HepG2 (cell line): ENCODE data around the gene CFAP97D1. TPM values are rescaled to one million over a fixed set of nuclear protein-coding genes. Genes with fewer than 3 reads are reported as not detected.

Experiments
- ATAC-seq: fragments of 200-7000 bp; cut with Tn5 transposase; 3 replicates; pipeline ENCODE4 v1.9.1; 2020; ENCODE audit warnings: mild to moderate bottlenecking, moderate library complexity
- BruUV-seq: library from RNA; stranded (reverse); fragments of 400-500 nt; replicated peaks from 2 replicates; lab custom pipeline; 2021; lab: Mats Ljungman, UMichigan
- CTCF ChIA-PET: fragments of 300-600 bp; formaldehyde crosslinking; extraction: SDS; loops from one replicate; lab custom pipeline; 2021; ENCODE audit warnings: low total read pairs, inconsistent platforms, low intra/inter-chr PET ratio; lab: Yijun Ruan, JAX
- POLR2A ChIA-PET: fragments of 350-600 bp; sonication (Branson Sonifier 250); formaldehyde crosslinking; loops from one replicate; lab custom pipeline; 2020; ENCODE audit warnings: antibody characterized with exemption, inconsistent platforms; lab: Yijun Ruan, JAX
- DNase-seq: peaks from one replicate; pipeline ENCODE4 v3.0.0-alpha.2; 2015; ENCODE audit warnings: low spot score
- FAIRE-seq: peaks from 3 replicates; lab custom pipeline; 2011; peaks lifted over from hg19 to GRCh38; lab: Jason Lieb, UNC
- H2AFZ ChIP-seq: one replicate; pipeline ENCODE4 v1.6.1; 2011; ENCODE audit warnings: low read length, inconsistent platforms
- H3K27ac ChIP-seq: fragments of 300-600 bp; 3 replicates; pipeline ENCODE4 v1.8.0; 2011; ENCODE audit warnings: mixed run types, mild to moderate bottlenecking, mixed read lengths, low read length, inconsistent platforms; ENCODE audit not compliant: insufficient read depth; ENCODE audit errors: extremely low read length
- H3K27me3 ChIP-seq, 2 experiments: fragments of 200-600 bp in 1 of 2; 2 replicates in 1 of 2; 3 replicates in 1 of 2; pipeline versions ENCODE4 v1.6.0 to v1.8.0; 2011; ENCODE audit warnings: low read length in 2 of 2, mild to moderate bottlenecking in 2 of 2, moderate library complexity in 2 of 2, inconsistent platforms in 1 of 2; ENCODE audit not compliant: insufficient read depth in 2 of 2, control insufficient read depth in 1 of 2
- H3K36me3 ChIP-seq, 2 experiments: fragments of 200-600 bp in 1 of 2; replicated peaks in 1 of 2; 2 replicates in 1 of 2; 3 replicates in 1 of 2; pipeline versions ENCODE4 v1.5.1 to v1.8.0; 2011; ENCODE audit warnings: low read length in 2 of 2, inconsistent platforms in 1 of 2; ENCODE audit not compliant: insufficient read depth in 2 of 2, control insufficient read depth in 1 of 2
- H3K4me1 ChIP-seq: 2 replicates; pipeline ENCODE4 v1.5.1; 2012; ENCODE audit warnings: low read length, inconsistent platforms; ENCODE audit not compliant: insufficient read depth
- H3K4me2 ChIP-seq: 2 replicates; pipeline ENCODE4 v1.6.0; 2011; ENCODE audit warnings: low read depth, low read length, inconsistent platforms
- H3K4me3 ChIP-seq, 3 experiments: fragments of 200-600 bp in 1 of 3; sonication (generic), shearing (Covaris generic) in 1 of 3; replicated peaks in 1 of 3; 2 replicates each; pipeline ENCODE4 v1.5.1; 2011 to 2016; ENCODE audit warnings: low read length in 3 of 3, inconsistent platforms in 2 of 3, low read depth in 2 of 3, mild to moderate bottlenecking in 2 of 3, control low read depth in 1 of 3, mixed read lengths in 1 of 3; ENCODE audit not compliant: insufficient read depth in 1 of 3
- H3K79me2 ChIP-seq: one replicate; pipeline ENCODE4 v1.6.1; 2011; ENCODE audit warnings: low read length, inconsistent platforms; ENCODE audit not compliant: insufficient read depth
- H3K9ac ChIP-seq: 2 replicates; pipeline ENCODE4 v1.6.0; 2011; ENCODE audit warnings: mild to moderate bottlenecking, low read depth, low read length, inconsistent platforms; ENCODE audit not compliant: insufficient read depth
- H3K9me3 ChIP-seq: 2 replicates; pipeline ENCODE4 v1.5.1; 2012; ENCODE audit warnings: mild to moderate bottlenecking, low read length
- H4K20me1 ChIP-seq: 2 replicates; pipeline ENCODE4 v1.6.0; 2011; ENCODE audit warnings: inconsistent platforms, mild to moderate bottlenecking, low read length, moderate library complexity; ENCODE audit not compliant: insufficient read depth
- BCL3 ChIP-seq: sonication (generic); formaldehyde crosslinking; IDR thresholded peaks from 2 replicates; pipeline ENCODE4 v1.5.1; 2020; ENCODE audit warnings: mild to moderate bottlenecking, missing genetic modification reagents, moderate library complexity
- CREBL2 ChIP-seq: sonication (generic); formaldehyde crosslinking; IDR thresholded peaks from 2 replicates; pipeline ENCODE4 v1.8.1; 2023; ENCODE audit warnings: missing genetic modification reagents, mild to moderate bottlenecking, borderline replicate concordance
- DBP ChIP-seq: sonication (generic); formaldehyde crosslinking; IDR thresholded peaks from 2 replicates; pipeline ENCODE4 v1.4.0; 2020; ENCODE audit warnings: missing genetic modification reagents; ENCODE audit errors: not compliant biosample characterization
- DNMT1 ChIP-seq: sonication (generic); formaldehyde crosslinking; IDR thresholded peaks from 2 replicates; pipeline ENCODE4 v1.5.1; 2020; ENCODE audit warnings: mild to moderate bottlenecking, missing genetic modification reagents
- EHMT2 ChIP-seq: fragments of 200-600 bp; sonication (generic); IDR thresholded peaks from 2 replicates; pipeline ENCODE4 v1.7.0; 2017; ENCODE audit warnings: antibody characterized with exemption, low read depth, low read length, borderline replicate concordance
- SRF ChIP-seq: IDR thresholded peaks from 2 replicates; pipeline ENCODE4 v1.6.1; 2011; ENCODE audit warnings: mild to moderate bottlenecking, low read depth, low read length, moderate library complexity
- TCF7L2 ChIP-seq: IDR thresholded peaks from 2 replicates; pipeline ENCODE4 v1.6.1; 2011; ENCODE audit warnings: mild to moderate bottlenecking, low read depth, low read length, moderate library complexity
- ZMYM2 ChIP-seq: sonication (generic); formaldehyde crosslinking; IDR thresholded peaks from 2 replicates; pipeline ENCODE4 v1.8.0; 2022; ENCODE audit warnings: mild to moderate bottlenecking, missing genetic modification reagents
- ZNF136 ChIP-seq: sonication (generic); formaldehyde crosslinking; IDR thresholded peaks from 2 replicates; pipeline ENCODE4 v1.8.1; 2022; ENCODE audit warnings: low read depth, mild to moderate bottlenecking, moderate library complexity, missing genetic modification reagents
- ZNF225 ChIP-seq: sonication (generic); formaldehyde crosslinking; IDR thresholded peaks from 2 replicates; pipeline ENCODE4 v1.4.0; 2020; ENCODE audit warnings: mild to moderate bottlenecking, missing genetic modification reagents
- ZNF3 ChIP-seq: IDR thresholded peaks from 2 replicates; pipeline ENCODE4 v1.7.0; 2017; ENCODE audit warnings: inconsistent platforms
- ZNF691 ChIP-seq: sonication (generic); formaldehyde crosslinking; IDR thresholded peaks from 2 replicates; pipeline ENCODE4 v1.4.0; 2020; ENCODE audit warnings: missing genetic modification reagents, low read depth, mild to moderate bottlenecking, borderline replicate concordance
- ZNF724P ChIP-seq: sonication (generic); formaldehyde crosslinking; IDR thresholded peaks from 2 replicates; pipeline ENCODE4 v1.8.0; 2022; ENCODE audit warnings: missing genetic modification reagents, borderline replicate concordance
- WGBS: methylation state at CpG from one replicate; pipeline ENCODE4 v1.1.6; 2017; ENCODE audit warnings: low lambda C conversion rate; 5-methylcytosine and 5-hydroxymethylcytosine counted together
- in situ Hi-C: cut with HindIII; loops from 2 replicates; pipeline ENCODE4 v1.10.0; 2017; ENCODE audit warnings: low pct_unique_long_range_greater_than_20kb; ENCODE audit not compliant: extremely low pct_ligation_motif_present
- intact Hi-C: fragments of 100-400 bp; cut with micrococcal nuclease; formaldehyde crosslinking; loops from one replicate; pipeline ENCODE4 v1.10.0; 2022; ENCODE audit not compliant: unreplicated experiment
- polyA plus RNA-seq, 8 experiments: library from polyadenylated mRNA; depleted of rRNA in 3 of 8; stranded (reverse) in 7 of 8; unstranded in 1 of 8; fragments of >200 nt; fragmentation: Illumina TruSeq in 4 of 8; extraction: Trizol in 4 of 8; gene quantifications; 2 replicates each; pipeline versions ENCODE4 v1.2.1 to v1.2.3, GENCODE V29; 2011 to 2016; ENCODE audit warnings: low read depth in 4 of 8, missing spikeins in 1 of 8, mixed read lengths in 1 of 8; ENCODE audit not compliant: insufficient read depth in 1 of 8
- total RNA-seq, 5 experiments: library from RNA; depleted of rRNA; stranded (reverse); fragments of >200 nt; fragmentation: Illumina TruSeq; extraction: Trizol; gene quantifications; 2 replicates each; pipeline ENCODE4 v1.2.3, GENCODE V29; 2016; ENCODE audit warnings: low read depth in 1 of 5
- TF ChIP-seq, protein P1 (sequence below): sonication (generic); formaldehyde crosslinking; IDR thresholded peaks from 2 replicates; pipeline ENCODE4 v1.4.0; 2020; ENCODE audit warnings: missing genetic modification reagents

Gene CFAP97D1
- total and polyA plus RNA-seq, 2 of the 13 experiments (the other 11 are each of a cell fraction or from before 2014, with no cell fraction given): 0.02 TPM; not detected in 1

GRCh38 chr17:43740541-43740940 lies 39.7 kb upstream of the CFAP97D1 start (continued):
- no peak for TF ChIP-seq BCL3 (CRISPR knock-in tag)
- TF ChIP-seq ZNF225 (CRISPR knock-in tag): no peak
- TF ChIP-seq ZNF3: no peak
- no peak for TF ChIP-seq TCF7L2
- no peak for TF ChIP-seq DBP (CRISPR knock-in tag)
- TF ChIP-seq ZNF724P (CRISPR knock-in tag): no peak
- no peak for TF ChIP-seq ZNF136
- TF ChIP-seq SRF: no peak
- no peak for TF ChIP-seq ZNF691 (CRISPR knock-in tag)
- TF ChIP-seq DNMT1: no peak
- no peak for TF ChIP-seq CREBL2 (CRISPR knock-in tag)

DNA sequence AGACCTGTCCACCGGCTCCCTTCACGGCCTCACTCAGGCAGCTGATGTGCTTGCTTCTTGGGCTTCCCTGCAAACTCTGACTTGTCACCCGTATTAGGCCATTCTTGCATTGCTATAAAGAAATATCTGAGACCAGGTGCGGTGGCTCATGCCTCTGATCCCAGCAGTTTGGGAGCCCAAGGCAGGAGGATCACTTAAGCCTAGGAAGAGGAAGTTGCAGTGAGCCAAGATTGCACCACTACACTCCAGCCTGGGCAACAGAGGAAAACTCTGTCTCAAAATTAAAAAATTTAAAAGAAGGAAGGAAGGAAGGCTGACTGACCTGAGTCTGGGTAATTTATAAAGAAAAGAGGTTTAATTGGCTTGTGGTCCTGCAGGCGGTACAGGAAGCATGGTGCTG lies 38.6 kb upstream of the CFAP97D1 start:
- Histone ChIP-seq H4K20me1 (no peaks in the 10 kb centered on the region), H2AFZ (no peak overlapping the region), H3K27me3 (peaks cover 5 to 54% of the 10 kb centered on the region in 2 experiments; a peak in 3 of 5 replicates), H3K4me3 (no peak overlapping the region), H3K36me3 (no peaks in the 10 kb centered on the region), H3K79me2 (no peaks in the 10 kb centered on the region), H3K4me1 (no peaks in the 10 kb centered on the region), H3K4me2 (no peak overlapping the region), H3K9ac (no peak overlapping the region), H3K27ac (no peak overlapping the region), H3K9me3 (no peaks in the 10 kb centered on the region)
- ChIA-PET POLR2A (no interaction called here), CTCF (no interaction called here)
- DNase-seq (no peak), ATAC-seq (no peak), FAIRE-seq (no peak)
- 58% methylated on average over 5 of the region's 5 CpGs for WGBS
- intact Hi-C loops: no loop called here
- in situ Hi-C loops: no loop called here
- TF ChIP-seq, protein P1, sequence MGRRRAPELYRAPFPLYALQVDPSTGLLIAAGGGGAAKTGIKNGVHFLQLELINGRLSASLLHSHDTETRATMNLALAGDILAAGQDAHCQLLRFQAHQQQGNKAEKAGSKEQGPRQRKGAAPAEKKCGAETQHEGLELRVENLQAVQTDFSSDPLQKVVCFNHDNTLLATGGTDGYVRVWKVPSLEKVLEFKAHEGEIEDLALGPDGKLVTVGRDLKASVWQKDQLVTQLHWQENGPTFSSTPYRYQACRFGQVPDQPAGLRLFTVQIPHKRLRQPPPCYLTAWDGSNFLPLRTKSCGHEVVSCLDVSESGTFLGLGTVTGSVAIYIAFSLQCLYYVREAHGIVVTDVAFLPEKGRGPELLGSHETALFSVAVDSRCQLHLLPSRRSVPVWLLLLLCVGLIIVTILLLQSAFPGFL (CRISPR knock-in tag): no peak
- TF ChIP-seq EHMT2: no peak
- TF ChIP-seq ZMYM2 (CRISPR knock-in tag): no peak
- no TSS peak for BruUV-seq
